Measurements from ENCODE around the gene CFAP53.

The CFAP53 gene

GRCh38 chr18:50196261-50196660 lies 70.0 kb downstream of the CFAP53 start:
- Histone ChIP-seq H3K27ac (replicated peaks) (no peak overlapping the region), H3K27me3 (ENCODE audit: insufficient read depth, poor library complexity, severe bottlenecking) (peaks cover 48% of the 10 kb centered on the region), H3K4me3 (replicated peaks; ENCODE audit: insufficient read depth, low read length) (no peak overlapping the region)
- DNase-seq (ENCODE audit: low read depth in 1 of 2, low spot score in 1 of 2) = no peak
- TF ChIP-seq POLR2AphosphoS5 (IDR thresholded peaks at IDR 0.05; ENCODE audit: low read depth) = no peak
- no peak for TF ChIP-seq REST (IDR thresholded peaks at IDR 0.05; ENCODE audit: insufficient replicate concordance, low read depth)
- no peak for TF ChIP-seq CTCF (IDR thresholded peaks at IDR 0.05; ENCODE audit: insufficient read depth, low read length)
- no peak for TF ChIP-seq SPI1 (IDR thresholded peaks at IDR 0.05; ENCODE audit: borderline replicate concordance, low read depth)
- TF ChIP-seq GABPA (IDR thresholded peaks at IDR 0.05; ENCODE audit: low read depth) = no peak

- no peak overlapping the region for H3K4me3 ChIP-seq (replicated peaks; ENCODE audit: insufficient read depth, low read length)
- no peak overlapping the region for H3K27ac ChIP-seq (replicated peaks)
- peaks cover 54% of the 10 kb centered on the region for H3K27me3 ChIP-seq (ENCODE audit: insufficient read depth, poor library complexity, severe bottlenecking)
- no peak for DNase-seq (ENCODE audit: low read depth in 1 of 2, low spot score in 1 of 2)
- TF ChIP-seq SPI1 (IDR thresholded peaks at IDR 0.05; ENCODE audit: borderline replicate concordance, low read depth) (no peak), POLR2AphosphoS5 (IDR thresholded peaks at IDR 0.05; ENCODE audit: low read depth) (no peak), REST (IDR thresholded peaks at IDR 0.05; ENCODE audit: insufficient replicate concordance, low read depth) (no peak)
These were observed 70.6 kb downstream of the CFAP53 start for GRCh38 chr18:50195689-50196088.

GRCh38 chr18:50194631-50195532 lies 71.4 kb downstream of the CFAP53 start, which contains the start of gene MYO5B:
MYO5B (minus strand) TSS chr18:50195147; CDS start chr18:50194793, 354 bp downstream.
- DNase-seq (ENCODE audit: low read depth in 1 of 2, low spot score in 1 of 2) = peak; percentile 15 to 48
- TF ChIP-seq POLR2AphosphoS5 (IDR thresholded peaks at IDR 0.05; ENCODE audit: low read depth) (no peak), GABPA (IDR thresholded peaks at IDR 0.05; ENCODE audit: low read depth) (no peak), SPI1 (IDR thresholded peaks at IDR 0.05; ENCODE audit: borderline replicate concordance, low read depth) (peak; percentile 82)
- H3K27me3 ChIP-seq (ENCODE audit: insufficient read depth, poor library complexity, severe bottlenecking) = peaks cover 58% of the 10 kb centered on the region
- H3K27ac ChIP-seq (replicated peaks) = no peak within 1 kb of the TSS
- H3K4me3 ChIP-seq (replicated peaks; ENCODE audit: insufficient read depth, low read length) = peak within 1 kb of the TSS; percentile 31

GRCh38 chr18:50193796-50194630 lies 72.3 kb downstream of the CFAP53 start:
- Histone ChIP-seq H3K4me3 (replicated peaks; ENCODE audit: insufficient read depth, low read length) (peak overlapping the region; percentile 31), H3K27me3 (ENCODE audit: insufficient read depth, poor library complexity, severe bottlenecking) (peaks cover 61% of the 10 kb centered on the region), H3K27ac (replicated peaks) (no peak overlapping the region)
- no peak for TF ChIP-seq CTCF (IDR thresholded peaks at IDR 0.05; ENCODE audit: insufficient read depth, low read length)
- TF ChIP-seq GABPA (IDR thresholded peaks at IDR 0.05; ENCODE audit: low read depth) = no peak
- TF ChIP-seq SPI1 (IDR thresholded peaks at IDR 0.05; ENCODE audit: borderline replicate concordance, low read depth) = no peak
- TF ChIP-seq POLR2AphosphoS5 (IDR thresholded peaks at IDR 0.05; ENCODE audit: low read depth) = no peak
- no peak for TF ChIP-seq REST (IDR thresholded peaks at IDR 0.05; ENCODE audit: insufficient replicate concordance, low read depth)
- no peak for DNase-seq (ENCODE audit: low read depth in 1 of 2, low spot score in 1 of 2)
